EH (cell line): ENCODE data around the gene NOS1AP.
"Not testable (repeated sequence)": the region's sequence is repeated elsewhere in the genome, so short reads cannot be mapped to it uniquely, and the experiment has no call there.

ENCODE experiments used
- DNase-seq: peaks from one replicate; pipeline ENCODE4 v3.0.0-alpha.2; 2015; ENCODE audit warnings: low read depth

NOS1AP gene

GRCh38 chr1:162059721-162060120 lies 9.8 kb upstream of the NOS1AP start:
- no peak for DNase-seq

- no peak for DNase-seq
Observed at GRCh38 chr1:162060314-162060713, 9.2 kb upstream of the NOS1AP start.

GRCh38 chr1:162062542-162063015 lies 6.9 kb upstream of the NOS1AP start:
- DNase-seq: peak; percentile 47

- no peak for DNase-seq
Observed at GRCh38 chr1:162065016-162065415, 4.5 kb upstream of the NOS1AP start.

- DNase-seq: not testable (repeated sequence)
Observed at GRCh38 chr1:162066836-162067235, 2.7 kb upstream of the NOS1AP start.

- DNase-seq: no peak
Observed at GRCh38 chr1:162067466-162067865, 2.0 kb upstream of the NOS1AP start.

GRCh38 chr1:162068301-162068700 lies 1.2 kb upstream of the NOS1AP start:
- no peak for DNase-seq

- no peak for DNase-seq
Observed at GRCh38 chr1:162070094-162070748, 730 bp downstream of the NOS1AP start.

GRCh38 chr1:162070825-162071224 lies 1.3 kb downstream of the NOS1AP start:
- no peak for DNase-seq

- no peak for DNase-seq
Observed at GRCh38 chr1:162072740-162073139, 3.2 kb downstream of the NOS1AP start.

GRCh38 chr1:162074276-162075005 lies 5.0 kb downstream of the NOS1AP start:
- peak; percentile 8 for DNase-seq

GRCh38 chr1:162075862-162076261 lies 6.4 kb downstream of the NOS1AP start:
- no peak for DNase-seq

GRCh38 chr1:162077648-162078299 lies 8.3 kb downstream of the NOS1AP start:
- DNase-seq: no peak

GRCh38 chr1:162079030-162079429 lies 9.5 kb downstream of the NOS1AP start:
- no peak for DNase-seq

GRCh38 chr1:162080472-162081015 lies 11.1 kb downstream of the NOS1AP start:
- DNase-seq: no peak

- DNase-seq: peak; percentile 25
Observed at GRCh38 chr1:162081316-162081715, 11.8 kb downstream of the NOS1AP start.

GRCh38 chr1:162082080-162082479 lies 12.6 kb downstream of the NOS1AP start:
- DNase-seq: not testable (repeated sequence)

- no peak for DNase-seq
Observed at GRCh38 chr1:162083273-162083672, 13.8 kb downstream of the NOS1AP start.

- no peak for DNase-seq
Observed at GRCh38 chr1:162085991-162086390, 16.5 kb downstream of the NOS1AP start.

- peak; percentile 10 for DNase-seq
Observed at GRCh38 chr1:162087111-162087510, 17.6 kb downstream of the NOS1AP start.

- no peak for DNase-seq
Observed at GRCh38 chr1:162087574-162087973, 18.1 kb downstream of the NOS1AP start.

- no peak for DNase-seq
Observed at GRCh38 chr1:162088281-162088969, 18.9 kb downstream of the NOS1AP start.
